Endothelial cell of coronary artery (primary cell): Measurements from ENCODE around the gene SUMF2. TPM values are rescaled to one million over a fixed set of nuclear protein-coding genes. Genes with fewer than 3 reads are reported as not detected.

Source experiments
- total RNA-seq: library from RNA; depleted of rRNA; stranded (reverse); fragments of >200 nt; gene quantifications from 2 replicates; pipeline ENCODE4 v1.2.3, GENCODE V29; 2014

The SUMF2 gene
- total RNA-seq, result 130 and 140 TPM in 2 replicates

DNA sequence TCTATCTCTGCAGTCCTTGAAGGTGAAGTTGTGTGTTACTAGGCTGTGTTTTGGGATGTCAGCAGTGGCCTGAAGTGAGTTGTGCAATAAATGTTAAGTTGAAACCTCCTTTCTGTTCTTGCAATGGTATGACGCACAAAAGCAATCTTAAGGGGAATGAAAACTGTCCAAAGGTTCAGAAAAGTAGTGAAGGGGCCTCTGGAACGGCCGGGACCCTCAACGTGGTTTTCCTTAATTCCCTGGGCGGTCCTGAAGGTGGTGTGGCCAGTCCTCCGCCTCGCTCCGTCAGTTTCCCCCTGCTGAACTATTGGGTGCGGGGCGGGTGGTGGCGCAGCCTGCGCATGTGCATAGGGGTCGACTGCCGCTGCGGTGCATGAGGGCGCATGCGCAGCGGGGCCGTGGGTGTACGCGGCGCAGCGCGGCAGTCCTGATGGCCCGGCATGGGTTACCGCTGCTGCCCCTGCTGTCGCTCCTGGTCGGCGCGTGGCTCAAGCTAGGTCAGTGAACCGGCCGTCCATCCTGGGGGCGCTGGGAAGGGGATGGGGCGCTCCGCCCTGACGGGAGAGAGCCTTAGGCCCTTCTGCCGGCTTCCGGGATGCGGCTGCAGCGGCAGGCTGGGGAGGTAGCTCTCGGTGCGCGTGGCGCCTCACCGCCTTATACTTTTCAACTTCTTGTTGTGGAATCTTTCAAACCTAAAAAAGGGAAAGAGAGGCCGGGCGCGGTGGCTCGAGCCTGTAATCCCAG lies at the start of gene SUMF2:
Gene SUMF2, plus strand, starts transcription at position 405 of the 744 bp plus-strand sequence. Its CDS starts 26 bp downstream, at position 431.

DNA sequence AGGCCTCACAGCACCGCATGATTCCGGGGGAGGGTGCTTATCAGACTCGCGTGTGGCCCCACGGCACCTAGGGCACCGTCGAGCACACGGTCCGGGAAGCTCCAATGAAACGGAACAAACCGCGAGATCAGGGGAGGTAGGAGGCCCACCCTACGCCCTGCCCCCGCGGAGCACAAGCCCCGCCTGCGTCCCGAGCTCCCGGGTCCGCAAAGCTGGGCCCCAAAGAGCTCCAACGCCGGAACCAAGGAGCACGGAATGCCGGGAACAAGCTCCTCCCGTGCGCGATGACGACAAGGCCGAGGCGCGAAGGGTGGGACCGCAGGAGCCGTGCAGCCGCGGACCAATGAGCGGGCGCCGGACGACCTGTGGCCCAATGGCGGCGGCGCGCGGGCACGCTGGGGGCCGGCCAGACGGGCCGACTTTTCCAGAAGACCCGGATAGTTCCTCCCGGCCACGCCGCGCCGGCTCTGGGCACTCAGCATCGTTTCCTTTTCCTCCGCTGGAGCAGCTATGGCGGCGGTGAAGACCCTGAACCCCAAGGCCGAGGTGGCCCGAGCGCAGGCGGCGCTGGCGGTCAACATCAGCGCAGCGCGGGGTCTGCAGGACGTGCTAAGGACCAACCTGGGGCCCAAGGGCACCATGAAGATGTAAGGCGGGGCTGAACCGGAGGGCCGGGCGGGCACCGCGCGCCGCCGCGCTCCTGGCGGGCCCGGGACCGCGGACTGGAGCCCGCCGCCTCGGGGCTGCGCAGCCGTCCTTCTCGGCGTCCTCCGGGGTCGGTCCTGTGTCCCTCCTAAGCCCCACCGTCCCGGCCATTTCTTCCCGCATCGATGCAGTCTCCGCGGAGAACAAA lies 12.5 kb upstream of the SUMF2 start, which contains the start of the genes CCT6A and PSPH:
Gene CCT6A, plus strand, starts transcription at position 427 of the 853 bp plus-strand sequence. Its CDS starts 84 bp downstream, at position 511.
Gene PSPH, minus strand, starts transcription at position 106 of the 853 bp plus-strand sequence. CDS start 30,232 bp downstream, outside the sequence.

GRCh38 chr7:56092789-56093531 lies 28.9 kb downstream of the SUMF2 start, which contains the start of gene PHKG1:
Gene PHKG1 (minus strand): TSS chr7:56092952. CDS start chr7:56088941, 4,011 bp downstream.

DNA sequence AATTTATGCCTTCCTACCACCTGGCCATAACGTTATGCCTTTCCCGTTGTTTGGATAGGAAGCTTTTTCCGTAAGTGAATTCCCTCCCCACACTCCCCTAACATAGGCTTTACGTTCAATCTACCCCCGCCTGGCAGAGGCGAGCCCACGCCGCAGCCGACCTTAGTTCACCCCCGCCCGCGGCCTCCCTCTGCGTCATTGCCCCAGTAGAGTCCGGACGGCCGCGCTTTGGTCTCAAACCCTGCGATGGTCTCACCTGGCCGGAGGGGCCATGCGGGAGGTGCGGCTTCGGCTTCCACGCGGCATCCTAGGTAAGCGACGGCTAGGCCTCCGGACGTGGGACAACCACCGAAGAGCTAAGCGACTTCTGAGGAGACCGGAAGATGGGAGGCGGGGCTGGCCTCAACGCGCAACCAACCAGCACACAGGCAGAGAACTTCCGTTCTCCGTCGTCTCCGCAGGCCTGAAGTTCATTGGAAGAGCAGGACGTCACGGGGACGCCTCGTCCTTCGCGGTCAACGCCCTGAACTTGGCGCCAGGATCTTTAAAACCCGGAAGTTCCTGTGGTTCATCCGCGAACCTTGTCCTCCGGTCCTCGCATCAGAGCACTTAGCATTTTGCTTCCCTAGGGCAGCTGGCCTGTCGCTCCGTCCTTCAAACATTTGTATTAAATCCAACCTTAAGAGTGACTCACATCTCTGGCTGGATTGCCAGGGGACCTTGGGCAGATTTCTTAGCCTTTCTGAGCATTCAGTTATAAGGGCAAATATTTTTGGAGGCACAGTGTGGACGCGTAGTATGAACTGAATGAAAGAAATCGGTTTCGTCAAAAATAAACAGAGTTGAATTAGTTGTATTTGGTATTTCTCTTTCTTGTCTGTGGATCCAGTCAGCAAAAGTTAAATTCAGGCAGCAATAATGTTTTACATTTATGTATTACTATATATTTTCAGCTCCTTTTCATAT lies 42.3 kb downstream of the SUMF2 start, which contains the start of gene CHCHD2:
Gene CHCHD2, minus strand, starts transcription at position 369 of the 966 bp plus-strand sequence. Its CDS starts 63 bp downstream, at position 306.

DNA sequence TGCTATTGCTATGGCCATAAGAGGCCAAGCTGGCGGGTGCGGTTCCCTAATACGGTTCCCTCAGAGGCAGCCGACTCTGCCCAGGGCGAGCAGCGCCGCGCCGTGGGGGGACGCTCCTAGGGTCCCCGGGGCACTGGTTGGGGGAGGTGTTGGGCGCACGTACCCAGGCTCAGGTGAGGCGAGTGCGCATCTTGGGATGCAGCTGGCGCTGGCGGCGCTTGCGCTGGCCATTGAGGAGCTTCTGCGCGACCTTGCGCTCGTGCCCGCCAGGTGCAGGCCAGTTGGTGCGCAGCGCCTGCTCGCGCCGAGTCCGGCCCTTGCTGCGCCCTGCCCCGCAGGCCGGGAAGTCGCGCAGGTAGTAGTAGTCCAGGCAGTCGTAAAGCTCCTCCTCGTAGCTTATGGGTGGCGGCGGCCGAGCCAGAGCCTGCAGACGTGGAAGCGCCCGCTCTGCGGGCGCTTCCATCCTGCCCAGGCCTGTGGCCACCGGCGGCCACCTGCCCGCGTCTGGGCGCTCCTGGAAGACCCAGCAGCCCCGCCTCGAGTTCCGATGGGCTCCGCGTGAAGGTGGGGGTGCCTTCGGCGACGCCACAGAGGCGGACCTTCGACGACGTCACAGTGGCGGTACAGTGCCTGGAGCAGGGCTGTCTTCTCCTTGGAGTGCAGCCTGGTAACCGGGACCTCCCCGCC lies 51.9 kb downstream of the SUMF2 start, which contains the start of gene NUPR2:
Gene NUPR2, minus strand, starts transcription at position 566 of the 687 bp plus-strand sequence. Its CDS starts 103 bp downstream, at position 463.

Other genes starting within 250 kb of the SUMF2 start
- not detected in 2 replicates for gene SEPTIN14, start 201.5 kb upstream of the SUMF2 start, total RNA-seq
- gene ZNF713, start 176.8 kb upstream of the SUMF2 start, total RNA-seq, result 2.6 and 3.9 TPM in 2 replicates
- gene MRPS17, start 112.4 kb upstream of the SUMF2 start, total RNA-seq, result 20.4 and 26.9 TPM in 2 replicates
- gene NIPSNAP2, start 99.7 kb upstream of the SUMF2 start, total RNA-seq, result 34.8 TPM in 2 replicates
- 32.0 and 56.0 TPM in 2 replicates for gene PSPH, start 12.8 kb upstream of the SUMF2 start, total RNA-seq
- gene CCT6A, start 12.5 kb upstream of the SUMF2 start, total RNA-seq, result 275 and 339 TPM in 2 replicates
- 0.19 and 0.36 TPM in 2 replicates for gene PHKG1, start 28.7 kb downstream of the SUMF2 start, total RNA-seq
- 302 and 354 TPM in 2 replicates for gene CHCHD2, start 42.2 kb downstream of the SUMF2 start, total RNA-seq
- not detected in 2 replicates for gene NUPR2, start 52.1 kb downstream of the SUMF2 start, total RNA-seq